HepG2 (cell line): Measurements from ENCODE around the gene CPOX. TPM values are rescaled to one million over a fixed set of nuclear protein-coding genes. Genes with fewer than 3 reads are reported as not detected.

Experiments used
- ATAC-seq: fragments of 200-7000 bp; cut with Tn5 transposase; 3 replicates; pipeline ENCODE4 v1.9.1; 2020; ENCODE audit warnings: mild to moderate bottlenecking, moderate library complexity
- BruUV-seq: library from RNA; stranded (reverse); fragments of 400-500 nt; replicated peaks from 2 replicates; lab custom pipeline; 2021; lab: Mats Ljungman, UMichigan
- CTCF ChIA-PET: fragments of 300-600 bp; formaldehyde crosslinking; extraction: SDS; loops from one replicate; lab custom pipeline; 2021; ENCODE audit warnings: low total read pairs, inconsistent platforms, low intra/inter-chr PET ratio; lab: Yijun Ruan, JAX
- POLR2A ChIA-PET: fragments of 350-600 bp; sonication (Branson Sonifier 250); formaldehyde crosslinking; loops from one replicate; lab custom pipeline; 2020; ENCODE audit warnings: antibody characterized with exemption, inconsistent platforms; lab: Yijun Ruan, JAX
- DNase-seq: peaks from one replicate; pipeline ENCODE4 v3.0.0-alpha.2; 2015; ENCODE audit warnings: low spot score
- FAIRE-seq: peaks from 3 replicates; lab custom pipeline; 2011; peaks lifted over from hg19 to GRCh38; lab: Jason Lieb, UNC
- H2AFZ ChIP-seq: one replicate; pipeline ENCODE4 v1.6.1; 2011; ENCODE audit warnings: low read length, inconsistent platforms
- H3K27ac ChIP-seq: fragments of 300-600 bp; 3 replicates; pipeline ENCODE4 v1.8.0; 2011; ENCODE audit warnings: mixed run types, mild to moderate bottlenecking, mixed read lengths, low read length, inconsistent platforms; ENCODE audit not compliant: insufficient read depth; ENCODE audit errors: extremely low read length
- H3K27me3 ChIP-seq, 2 experiments: fragments of 200-600 bp in 1 of 2; 2 replicates in 1 of 2; 3 replicates in 1 of 2; pipeline versions ENCODE4 v1.6.0 to v1.8.0; 2011; ENCODE audit warnings: low read length in 2 of 2, mild to moderate bottlenecking in 2 of 2, moderate library complexity in 2 of 2, inconsistent platforms in 1 of 2; ENCODE audit not compliant: insufficient read depth in 2 of 2, control insufficient read depth in 1 of 2
- H3K36me3 ChIP-seq, 2 experiments: fragments of 200-600 bp in 1 of 2; replicated peaks in 1 of 2; 2 replicates in 1 of 2; 3 replicates in 1 of 2; pipeline versions ENCODE4 v1.5.1 to v1.8.0; 2011; ENCODE audit warnings: low read length in 2 of 2, inconsistent platforms in 1 of 2; ENCODE audit not compliant: insufficient read depth in 2 of 2, control insufficient read depth in 1 of 2
- H3K4me1 ChIP-seq: 2 replicates; pipeline ENCODE4 v1.5.1; 2012; ENCODE audit warnings: low read length, inconsistent platforms; ENCODE audit not compliant: insufficient read depth
- H3K4me2 ChIP-seq: 2 replicates; pipeline ENCODE4 v1.6.0; 2011; ENCODE audit warnings: low read depth, low read length, inconsistent platforms
- H3K4me3 ChIP-seq, 3 experiments: fragments of 200-600 bp in 1 of 3; sonication (generic), shearing (Covaris generic) in 1 of 3; replicated peaks in 1 of 3; 2 replicates each; pipeline ENCODE4 v1.5.1; 2011 to 2016; ENCODE audit warnings: low read length in 3 of 3, inconsistent platforms in 2 of 3, low read depth in 2 of 3, mild to moderate bottlenecking in 2 of 3, control low read depth in 1 of 3, mixed read lengths in 1 of 3; ENCODE audit not compliant: insufficient read depth in 1 of 3
- H3K79me2 ChIP-seq: one replicate; pipeline ENCODE4 v1.6.1; 2011; ENCODE audit warnings: low read length, inconsistent platforms; ENCODE audit not compliant: insufficient read depth
- H3K9ac ChIP-seq: 2 replicates; pipeline ENCODE4 v1.6.0; 2011; ENCODE audit warnings: mild to moderate bottlenecking, low read depth, low read length, inconsistent platforms; ENCODE audit not compliant: insufficient read depth
- H3K9me3 ChIP-seq: 2 replicates; pipeline ENCODE4 v1.5.1; 2012; ENCODE audit warnings: mild to moderate bottlenecking, low read length
- H4K20me1 ChIP-seq: 2 replicates; pipeline ENCODE4 v1.6.0; 2011; ENCODE audit warnings: inconsistent platforms, mild to moderate bottlenecking, low read length, moderate library complexity; ENCODE audit not compliant: insufficient read depth
- FOXK2 ChIP-seq: fragments of 450-650 bp; IDR thresholded peaks from 2 replicates; pipeline ENCODE4 v1.6.1; 2016
- HNRNPH1 ChIP-seq: fragments of 200-400 bp; formaldehyde crosslinking; optimal IDR thresholded peaks from 2 replicates; pipeline ENCODE3; 2017; ENCODE audit warnings: mild to moderate bottlenecking, low read depth, low read length
- PTBP1 ChIP-seq: fragments of 200-400 bp; formaldehyde crosslinking; IDR thresholded peaks from 2 replicates; pipeline ENCODE4 v1.6.1; 2018; ENCODE audit warnings: low read length, low read depth; ENCODE audit not compliant: poor library complexity, severe bottlenecking
- SOX5 ChIP-seq: IDR thresholded peaks from 2 replicates; pipeline ENCODE4 v1.6.1; 2016; ENCODE audit warnings: borderline replicate concordance
- WGBS: methylation state at CpG from one replicate; pipeline ENCODE4 v1.1.6; 2017; ENCODE audit warnings: low lambda C conversion rate; 5-methylcytosine and 5-hydroxymethylcytosine counted together
- in situ Hi-C: cut with HindIII; loops from 2 replicates; pipeline ENCODE4 v1.10.0; 2017; ENCODE audit warnings: low pct_unique_long_range_greater_than_20kb; ENCODE audit not compliant: extremely low pct_ligation_motif_present
- intact Hi-C: fragments of 100-400 bp; cut with micrococcal nuclease; formaldehyde crosslinking; loops from one replicate; pipeline ENCODE4 v1.10.0; 2022; ENCODE audit not compliant: unreplicated experiment
- polyA plus RNA-seq, 8 experiments: library from polyadenylated mRNA; depleted of rRNA in 3 of 8; stranded (reverse) in 7 of 8; unstranded in 1 of 8; fragments of >200 nt; fragmentation: Illumina TruSeq in 4 of 8; extraction: Trizol in 4 of 8; gene quantifications; 2 replicates each; pipeline versions ENCODE4 v1.2.1 to v1.2.3, GENCODE V29; 2011 to 2016; ENCODE audit warnings: low read depth in 4 of 8, missing spikeins in 1 of 8, mixed read lengths in 1 of 8; ENCODE audit not compliant: insufficient read depth in 1 of 8
- total RNA-seq, 5 experiments: library from RNA; depleted of rRNA; stranded (reverse); fragments of >200 nt; fragmentation: Illumina TruSeq; extraction: Trizol; gene quantifications; 2 replicates each; pipeline ENCODE4 v1.2.3, GENCODE V29; 2016; ENCODE audit warnings: low read depth in 1 of 5
- TF ChIP-seq, protein P1 (sequence below): IDR thresholded peaks from 2 replicates; pipeline ENCODE4 v1.6.1; 2012; ENCODE audit warnings: low read depth, low read length, improper control_type of control experiment
- TF ChIP-seq, protein P2 (sequence below): sonication (generic); formaldehyde crosslinking; IDR thresholded peaks from 2 replicates; pipeline ENCODE4 v1.4.0; 2020; ENCODE audit warnings: missing genetic modification reagents, mild to moderate bottlenecking, borderline replicate concordance
- TF ChIP-seq, protein P3 (sequence below): sonication (generic); formaldehyde crosslinking; IDR thresholded peaks from 2 replicates; pipeline ENCODE4 v1.8.1; 2023; ENCODE audit warnings: mild to moderate bottlenecking, missing genetic modification reagents

Gene CPOX
- total and polyA plus RNA-seq, 2 of the 13 experiments (the other 11 are each of a cell fraction or from before 2014, with no cell fraction given) = 34.2 to 37.2 TPM

DNA sequence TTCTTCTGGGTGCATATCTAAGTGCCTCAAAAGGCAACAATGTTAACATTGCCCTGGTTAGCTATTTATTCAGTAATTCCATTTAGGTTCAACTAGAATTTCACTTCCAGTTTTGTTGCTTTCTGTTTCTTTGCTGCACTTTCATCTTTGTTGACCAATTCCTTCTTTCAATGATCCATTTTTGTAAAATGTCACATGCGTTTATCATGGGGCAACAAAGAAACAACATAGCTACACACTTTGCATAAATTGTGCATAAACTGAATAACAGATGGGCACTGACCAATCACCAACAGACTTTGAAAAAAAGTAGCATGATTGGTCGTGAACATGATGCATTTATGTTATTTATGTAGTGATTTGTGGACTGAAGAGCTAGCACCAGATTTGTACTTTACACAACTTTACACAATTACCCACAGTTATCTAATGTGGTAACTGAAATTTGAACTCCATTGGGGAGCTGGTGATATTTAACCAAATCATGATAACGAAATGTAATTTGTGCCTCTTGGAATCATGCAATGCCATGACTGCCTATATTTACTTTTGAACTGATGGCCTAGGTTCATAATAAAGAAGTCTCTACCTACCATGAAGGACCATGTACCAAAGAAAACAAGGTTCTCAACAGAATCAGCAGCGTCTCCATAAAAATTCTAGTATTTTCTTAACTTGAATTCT lies 7.1 kb upstream of the CPOX start:
- H3K4me3 ChIP-seq = no peak overlapping the region
- no peaks in the 10 kb centered on the region for H3K27me3 ChIP-seq
- H4K20me1 ChIP-seq = no peaks in the 10 kb centered on the region
- FAIRE-seq (no peak), ATAC-seq (peak; percentile 44; the same call in 2 of the 3 replicates), DNase-seq (no peak)
- peak overlapping the region; percentile 28; the same call in 1 of the 2 replicates for H3K4me2 ChIP-seq
- CTCF ChIA-PET = no interaction called here
- TF ChIP-seq, protein P1, sequence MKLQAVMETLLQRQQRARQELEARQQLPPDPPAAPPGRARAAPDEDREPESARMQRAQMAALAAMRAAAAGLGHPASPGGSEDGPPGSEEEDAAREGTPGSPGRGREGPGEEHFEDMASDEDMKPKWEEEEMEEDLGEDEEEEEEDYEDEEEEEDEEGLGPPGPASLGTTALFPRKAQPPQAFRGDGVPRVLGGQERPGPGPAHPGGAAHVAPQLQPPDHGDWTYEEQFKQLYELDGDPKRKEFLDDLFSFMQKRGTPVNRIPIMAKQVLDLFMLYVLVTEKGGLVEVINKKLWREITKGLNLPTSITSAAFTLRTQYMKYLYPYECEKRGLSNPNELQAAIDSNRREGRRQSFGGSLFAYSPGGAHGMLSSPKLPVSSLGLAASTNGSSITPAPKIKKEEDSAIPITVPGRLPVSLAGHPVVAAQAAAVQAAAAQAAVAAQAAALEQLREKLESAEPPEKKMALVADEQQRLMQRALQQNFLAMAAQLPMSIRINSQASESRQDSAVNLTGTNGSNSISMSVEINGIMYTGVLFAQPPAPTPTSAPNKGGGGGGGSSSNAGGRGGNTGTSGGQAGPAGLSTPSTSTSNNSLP = no peak
- TF ChIP-seq HNRNPH1 = no peak
- no peak for TF ChIP-seq SOX5 (CRISPR knock-in tag)
- TF ChIP-seq, protein P2, sequence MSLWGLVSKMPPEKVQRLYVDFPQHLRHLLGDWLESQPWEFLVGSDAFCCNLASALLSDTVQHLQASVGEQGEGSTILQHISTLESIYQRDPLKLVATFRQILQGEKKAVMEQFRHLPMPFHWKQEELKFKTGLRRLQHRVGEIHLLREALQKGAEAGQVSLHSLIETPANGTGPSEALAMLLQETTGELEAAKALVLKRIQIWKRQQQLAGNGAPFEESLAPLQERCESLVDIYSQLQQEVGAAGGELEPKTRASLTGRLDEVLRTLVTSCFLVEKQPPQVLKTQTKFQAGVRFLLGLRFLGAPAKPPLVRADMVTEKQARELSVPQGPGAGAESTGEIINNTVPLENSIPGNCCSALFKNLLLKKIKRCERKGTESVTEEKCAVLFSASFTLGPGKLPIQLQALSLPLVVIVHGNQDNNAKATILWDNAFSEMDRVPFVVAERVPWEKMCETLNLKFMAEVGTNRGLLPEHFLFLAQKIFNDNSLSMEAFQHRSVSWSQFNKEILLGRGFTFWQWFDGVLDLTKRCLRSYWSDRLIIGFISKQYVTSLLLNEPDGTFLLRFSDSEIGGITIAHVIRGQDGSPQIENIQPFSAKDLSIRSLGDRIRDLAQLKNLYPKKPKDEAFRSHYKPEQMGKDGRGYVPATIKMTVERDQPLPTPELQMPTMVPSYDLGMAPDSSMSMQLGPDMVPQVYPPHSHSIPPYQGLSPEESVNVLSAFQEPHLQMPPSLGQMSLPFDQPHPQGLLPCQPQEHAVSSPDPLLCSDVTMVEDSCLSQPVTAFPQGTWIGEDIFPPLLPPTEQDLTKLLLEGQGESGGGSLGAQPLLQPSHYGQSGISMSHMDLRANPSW = no peak
- TF ChIP-seq PTBP1 = no peak
- TF ChIP-seq, protein P3, sequence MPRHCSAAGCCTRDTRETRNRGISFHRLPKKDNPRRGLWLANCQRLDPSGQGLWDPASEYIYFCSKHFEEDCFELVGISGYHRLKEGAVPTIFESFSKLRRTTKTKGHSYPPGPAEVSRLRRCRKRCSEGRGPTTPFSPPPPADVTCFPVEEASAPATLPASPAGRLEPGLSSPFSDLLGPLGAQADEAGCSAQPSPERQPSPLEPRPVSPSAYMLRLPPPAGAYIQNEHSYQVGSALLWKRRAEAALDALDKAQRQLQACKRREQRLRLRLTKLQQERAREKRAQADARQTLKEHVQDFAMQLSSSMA = no peak
- no peak for TF ChIP-seq FOXK2
- H3K27ac ChIP-seq = no peak overlapping the region
- no peaks in the 10 kb centered on the region for H3K9me3 ChIP-seq
- H3K4me1 ChIP-seq = peaks cover 49% of the 10 kb centered on the region
- in situ Hi-C loops (loop anchor here (5.0 kb wide), 1 partner anchor 212 kb away; no protein-coding TSS in a partner anchor), intact Hi-C loops (no loop called here)
- BruUV-seq = no TSS peak
- H3K36me3 ChIP-seq = no peaks in the 10 kb centered on the region
- H2AFZ ChIP-seq = no peak overlapping the region
- no peaks in the 10 kb centered on the region for H3K79me2 ChIP-seq
- POLR2A ChIA-PET = no interaction called here
- no peak overlapping the region for H3K9ac ChIP-seq
- 17% methylated on average over 4 of the region's 4 CpGs for WGBS
